ENCODE results near the gene NDEL1. TPM values are rescaled to one million over a fixed set of nuclear protein-coding genes. Genes with fewer than 3 reads are reported as not detected.

The NDEL1 gene
- total and polyA plus RNA-seq, 9 of the 15 experiments (the other 6 are each of a cell fraction or from before 2014, with no cell fraction given), result 0.86 to 30.5 (median 22.7) TPM

GRCh38 chr17:8392674-8393469, 42.8 kb upstream of the NDEL1 start:
- 90% methylated on average over 9 of the region's 46 CpGs for WGBS (ENCODE audit: insufficient coverage, low coverage, missing lambda C conversion rate)
- FAIRE-seq (no peak), DNase-seq (ENCODE audit: extremely low read depth in 1 of 4, low spot score in 3 of 4) (no peak), ATAC-seq (no peak)
- no TSS peak for BruUV-seq (replicated peaks)
- Histone ChIP-seq H3K4me3 (no peak overlapping the region), H3K9ac (ENCODE audit: insufficient read depth in 1 of 2, low read depth in 2 of 2, low read length in 2 of 2) (0 out of 4 replicates have a peak overlapping the region, but pooled peaks of 1 of the 2 experiments have one; percentile 13), H3K79me2 (ENCODE audit: control insufficient read depth, insufficient read depth, low read length) (no peaks in the 10 kb centered on the region), H3K9me1 (ENCODE audit: control insufficient read depth, insufficient read depth, low read length) (no peaks in the 10 kb centered on the region), H3K4me1 (replicated peaks in 1 of 2; ENCODE audit: control insufficient read depth in 2 of 2, insufficient read depth in 2 of 2, low read length in 2 of 2) (peaks cover 4 to 27% of the 10 kb centered on the region in 2 experiments; a peak in 4 of 5 replicates), H3K4me2 (ENCODE audit: insufficient read depth, low read length) (no peak overlapping the region), H3K27me3 (ENCODE audit: control insufficient read depth in 2 of 2, insufficient read depth in 2 of 2, low read length in 2 of 2) (peaks cover 0 to 16% of the 10 kb centered on the region in 2 experiments; a peak in 3 of 5 replicates), H2AFZ (ENCODE audit: low read depth, low read length) (no peak overlapping the region), H3K27ac (ENCODE audit: extremely low read depth, low read depth, low read length) (no peak overlapping the region), H3K36me3 (ENCODE audit: control insufficient read depth, insufficient read depth, low read length) (no peaks in the 10 kb centered on the region), H4K20me1 (replicated peaks; ENCODE audit: control insufficient read depth, insufficient read depth, low read length) (no peaks in the 10 kb centered on the region), H3K9me3 (replicated peaks; ENCODE audit: control insufficient read depth, insufficient read depth, low read depth, low read length) (no peaks in the 10 kb centered on the region)
- intact Hi-C loops (cut with micrococcal nuclease) (no loop called here), in situ Hi-C loops (cut with MboI) (loop anchor here (25.0 kb wide), 1 partner anchor 1144 kb away; no protein-coding TSS in a partner anchor)
- no peak for TF ChIP-seq AFF4 (CRISPR knock-in tag; IDR thresholded peaks at IDR 0.05)
- TF ChIP-seq ZBTB33 (CRISPR knock-in tag; IDR thresholded peaks at IDR 0.05), result 0 out of 2 replicates have a peak, but pooled peaks have one; percentile 35
- no peak for TF ChIP-seq CBX8 (IDR thresholded peaks at IDR 0.05; ENCODE audit: borderline replicate concordance, extremely low read depth, low read depth, low read length, poor library complexity, severe bottlenecking)
- ChIA-PET POLR2A (interaction anchor here (0.7 kb wide), 1 partner anchor 17 kb away, joined by 5 read pairs; no protein-coding TSS in a partner anchor), CTCF (ENCODE audit: low intra/inter-chr PET ratio) (no interaction called here)

Measured in K562 (cell line).